HG03066 (cell line): ENCODE data around the gene OR1D2.
"Not testable (repeated sequence)": the region's sequence is repeated elsewhere in the genome, so short reads cannot be mapped to it uniquely, and the experiment has no call there.

Source experiments
- ATAC-seq: cut with Tn5 transposase; IDR thresholded peaks from one replicate; pipeline ENCODE4 v1.9.1; 2021; ENCODE audit warnings: low read depth; ENCODE audit not compliant: unreplicated experiment

OR1D2 gene, protein sequence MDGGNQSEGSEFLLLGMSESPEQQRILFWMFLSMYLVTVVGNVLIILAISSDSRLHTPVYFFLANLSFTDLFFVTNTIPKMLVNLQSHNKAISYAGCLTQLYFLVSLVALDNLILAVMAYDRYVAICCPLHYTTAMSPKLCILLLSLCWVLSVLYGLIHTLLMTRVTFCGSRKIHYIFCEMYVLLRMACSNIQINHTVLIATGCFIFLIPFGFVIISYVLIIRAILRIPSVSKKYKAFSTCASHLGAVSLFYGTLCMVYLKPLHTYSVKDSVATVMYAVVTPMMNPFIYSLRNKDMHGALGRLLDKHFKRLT

DNA sequence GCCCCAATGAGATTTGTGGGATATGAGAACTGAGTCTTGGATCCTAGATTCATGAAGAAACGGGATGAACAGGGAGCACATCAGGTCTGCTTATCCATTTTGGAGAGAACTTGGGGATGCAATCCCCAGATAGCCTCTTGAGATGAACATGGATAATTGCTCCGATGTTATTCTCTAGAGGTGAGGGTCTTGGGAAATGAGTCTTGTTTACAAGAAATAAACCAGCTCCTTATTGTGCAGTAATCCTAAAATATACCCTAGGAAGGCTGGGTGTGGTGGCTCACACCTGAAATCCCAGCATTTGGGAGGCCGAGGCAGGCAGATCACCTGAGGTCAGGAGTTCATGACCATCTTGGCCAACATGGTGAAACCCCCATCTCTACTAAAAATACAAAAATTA, at the start of gene OR1D2:
OR1D2 (minus strand) TSS at position 101 of the 400 bp plus-strand sequence. CDS start 11,426 bp downstream, outside the sequence.
- no peak for ATAC-seq

- ATAC-seq = not testable (repeated sequence)
Observed at GRCh38 chr17:3137494-3137893, 33.3 kb upstream of the OR1D2 start.

GRCh38 chr17:3127451-3127850, 23.2 kb upstream of the OR1D2 start, which contains the start of gene OR1G1:
Gene OR1G1 (minus strand): TSS chr17:3127551. CDS start chr17:3127551, 0 bp downstream.
- no peak for ATAC-seq

GRCh38 chr17:3073850-3074249, 30.4 kb downstream of the OR1D2 start:
- not testable (repeated sequence) for ATAC-seq

- ATAC-seq = not testable (repeated sequence)
Observed at GRCh38 chr17:3065192-3065591, 39.0 kb downstream of the OR1D2 start.

DNA sequence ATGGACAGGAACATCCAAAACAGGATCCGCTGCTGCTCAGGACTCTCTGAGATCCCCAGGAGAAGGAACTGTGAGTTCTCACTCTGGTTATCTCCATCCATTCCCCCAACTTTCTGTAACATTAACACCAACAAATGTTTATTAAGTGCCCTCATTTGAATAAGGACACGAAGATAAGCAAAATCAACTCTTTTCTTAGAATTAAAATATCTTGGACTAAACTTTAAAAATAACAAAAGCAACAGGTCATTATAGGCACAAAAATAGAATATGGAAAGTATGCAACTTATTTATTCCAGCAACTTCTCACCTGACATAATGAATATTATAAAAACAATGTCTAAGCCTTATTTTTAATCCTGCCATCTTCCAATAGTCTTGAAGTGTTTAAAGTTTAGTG, 40.7 kb downstream of the OR1D2 start, which contains the start of gene OR1D5:
OR1D5 (minus strand) TSS at position 101 of the 400 bp plus-strand sequence; CDS start at position 101, 0 bp downstream.
- ATAC-seq = not testable (repeated sequence)

GRCh38 chr17:3062824-3063377, 41.3 kb downstream of the OR1D2 start:
- ATAC-seq = not testable (repeated sequence)

- ATAC-seq = not testable (repeated sequence)
Observed at GRCh38 chr17:3054868-3055267, 49.4 kb downstream of the OR1D2 start.

DNA sequence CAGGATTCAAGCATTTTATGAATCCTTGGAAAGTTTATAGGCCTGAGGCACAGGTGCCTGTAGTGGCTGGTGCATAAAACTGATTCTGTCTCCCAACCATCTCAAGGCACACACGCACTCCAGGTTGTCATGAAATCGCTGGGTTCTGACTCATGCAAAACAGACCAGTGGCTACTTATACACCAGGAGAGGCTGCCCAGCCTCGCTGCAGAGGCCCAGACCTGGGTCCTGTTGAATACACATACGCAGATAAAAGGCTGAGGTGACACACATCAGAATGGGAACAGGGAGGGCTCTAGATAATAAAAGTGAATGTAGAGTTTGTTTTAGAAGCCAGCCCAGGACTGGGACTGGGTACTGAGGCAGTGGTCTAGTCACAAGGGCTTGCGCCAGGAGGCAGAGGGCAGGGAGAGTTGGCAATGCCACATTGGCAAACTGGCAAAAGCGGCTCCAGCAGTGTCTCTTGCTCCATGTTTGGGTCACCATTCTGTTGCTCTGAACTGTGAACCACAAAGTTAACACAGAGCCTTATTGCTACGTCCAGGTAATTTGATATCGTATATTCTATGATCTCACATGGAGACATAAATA, 54.4 kb downstream of the OR1D2 start:
- ATAC-seq = no peak

GRCh38 chr17:3048727-3049471, 55.3 kb downstream of the OR1D2 start:
- peak; percentile 90 for ATAC-seq

DNA sequence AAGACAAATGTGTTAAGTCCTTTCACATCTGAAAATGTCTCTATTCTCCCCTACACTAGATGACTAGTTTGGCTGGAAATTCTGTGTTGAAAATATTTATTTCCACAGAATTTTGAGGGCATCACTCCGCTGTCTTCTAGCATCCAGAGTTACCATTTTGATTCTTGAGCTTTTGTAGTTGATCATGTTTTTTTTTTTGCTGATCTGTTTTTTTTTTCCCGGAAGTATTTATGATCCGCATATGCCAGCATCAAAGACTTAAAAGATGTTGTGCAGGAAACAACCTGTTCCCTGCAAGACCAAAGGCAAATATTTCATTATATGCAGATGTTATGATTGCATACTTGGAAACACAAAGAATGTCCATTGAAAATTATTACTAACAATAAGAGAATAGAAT, 57.5 kb downstream of the OR1D2 start:
- no peak for ATAC-seq

- no peak for ATAC-seq
Observed at GRCh38 chr17:3043737-3044365, 60.4 kb downstream of the OR1D2 start.

DNA sequence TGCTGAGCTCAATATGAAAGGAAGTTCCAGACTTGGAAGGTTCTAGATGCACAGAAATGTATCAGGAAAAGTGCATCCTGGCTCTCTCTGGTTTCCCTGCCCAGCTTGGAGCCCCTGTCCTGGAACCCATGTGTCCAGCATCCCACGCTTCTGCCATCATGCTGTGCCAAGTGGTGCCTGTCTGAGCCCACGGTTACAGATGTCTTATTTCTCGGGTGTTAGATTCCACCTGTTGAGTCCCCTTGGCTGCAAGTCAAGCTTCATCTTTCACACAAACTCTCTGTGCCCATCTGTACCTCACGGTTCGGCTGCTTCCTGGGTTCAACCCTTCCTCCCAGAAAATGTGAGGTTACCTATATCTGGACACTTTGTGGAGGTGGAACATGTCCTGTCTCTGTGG, 63.3 kb downstream of the OR1D2 start:
- ATAC-seq = no peak

- ATAC-seq = no peak
Observed at GRCh38 chr17:3039736-3040135, 64.5 kb downstream of the OR1D2 start.

DNA sequence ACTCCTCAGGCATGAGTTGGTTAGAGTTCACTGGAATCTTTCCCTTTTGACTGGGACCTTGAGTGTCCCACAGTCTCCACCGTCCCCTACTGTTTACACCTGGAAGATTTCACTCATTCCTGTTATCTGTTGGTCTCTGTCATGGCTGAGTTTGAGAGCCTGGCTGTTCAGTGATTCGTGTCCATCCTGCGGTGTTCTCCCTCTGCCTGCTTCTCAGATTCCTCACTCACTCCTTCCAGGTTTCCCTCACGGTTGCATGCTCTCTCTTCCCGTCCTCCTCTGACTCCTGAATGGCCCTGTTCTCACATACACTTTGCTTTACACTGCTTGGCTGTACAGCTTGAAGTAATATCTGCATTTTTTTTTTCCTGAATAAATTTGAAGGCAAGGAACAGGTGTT, 65.3 kb downstream of the OR1D2 start:
- no peak for ATAC-seq
